Measurements from ENCODE around the gene SLX4IP.

The SLX4IP gene

DNA sequence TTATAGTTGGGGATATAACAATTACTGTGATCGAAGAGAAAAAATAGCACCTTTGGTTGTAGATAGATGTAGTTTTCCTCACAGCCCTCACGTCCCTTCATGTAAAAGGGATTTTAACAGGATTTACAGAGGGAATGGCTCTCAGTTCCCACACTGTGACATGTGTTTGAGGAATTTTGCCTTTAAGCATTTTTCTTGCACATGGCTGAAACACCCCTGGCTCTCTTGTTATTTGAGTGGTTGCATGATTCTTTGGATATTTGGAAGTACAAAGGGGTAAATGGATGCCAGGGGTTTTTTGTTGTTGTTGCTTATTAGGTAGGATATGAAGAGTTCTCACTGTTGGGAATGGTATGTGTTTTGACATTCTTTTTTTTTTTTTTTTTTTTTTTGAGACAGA lies 190.5 kb downstream of the SLX4IP start:
- Mint-ChIP-seq H3K9me3 (no peaks in the 10 kb centered on the region), H3K27ac (peak overlapping the region; percentile 66 to 82 (median 74)), H3K27me3 (ENCODE audit: low read depth) (no peaks in the 10 kb centered on the region), H3K4me1 (peaks cover 66% of the 10 kb centered on the region), H3K4me3 (no peak overlapping the region), H3K36me3 (ENCODE audit: low read depth) (peaks cover 8% of the 10 kb centered on the region)
- TF ChIP-seq, protein P1, sequence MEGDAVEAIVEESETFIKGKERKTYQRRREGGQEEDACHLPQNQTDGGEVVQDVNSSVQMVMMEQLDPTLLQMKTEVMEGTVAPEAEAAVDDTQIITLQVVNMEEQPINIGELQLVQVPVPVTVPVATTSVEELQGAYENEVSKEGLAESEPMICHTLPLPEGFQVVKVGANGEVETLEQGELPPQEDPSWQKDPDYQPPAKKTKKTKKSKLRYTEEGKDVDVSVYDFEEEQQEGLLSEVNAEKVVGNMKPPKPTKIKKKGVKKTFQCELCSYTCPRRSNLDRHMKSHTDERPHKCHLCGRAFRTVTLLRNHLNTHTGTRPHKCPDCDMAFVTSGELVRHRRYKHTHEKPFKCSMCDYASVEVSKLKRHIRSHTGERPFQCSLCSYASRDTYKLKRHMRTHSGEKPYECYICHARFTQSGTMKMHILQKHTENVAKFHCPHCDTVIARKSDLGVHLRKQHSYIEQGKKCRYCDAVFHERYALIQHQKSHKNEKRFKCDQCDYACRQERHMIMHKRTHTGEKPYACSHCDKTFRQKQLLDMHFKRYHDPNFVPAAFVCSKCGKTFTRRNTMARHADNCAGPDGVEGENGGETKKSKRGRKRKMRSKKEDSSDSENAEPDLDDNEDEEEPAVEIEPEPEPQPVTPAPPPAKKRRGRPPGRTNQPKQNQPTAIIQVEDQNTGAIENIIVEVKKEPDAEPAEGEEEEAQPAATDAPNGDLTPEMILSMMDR (IDR thresholded peaks at IDR 0.05; ENCODE audit: unreplicated experiment in 3 of 3) = no peak

DNA sequence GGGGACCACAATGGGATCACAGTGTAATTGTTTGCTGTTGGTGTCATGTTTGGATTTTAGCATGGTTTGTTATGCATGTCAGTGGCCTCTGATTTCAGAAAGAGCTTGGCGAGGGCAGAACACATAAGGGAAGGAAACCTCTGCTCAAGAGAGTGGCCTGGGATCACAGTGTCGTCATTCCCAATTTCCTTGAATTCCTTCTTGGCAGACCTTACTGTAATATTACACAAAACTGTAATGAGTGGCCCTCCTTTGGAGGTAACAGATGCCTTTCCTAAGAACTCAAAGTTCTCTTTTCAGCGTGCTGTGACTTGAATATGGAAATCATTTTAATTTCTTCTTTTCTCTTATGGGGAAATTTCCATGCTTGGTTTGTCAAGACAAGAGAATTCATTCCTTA lies 191.8 kb downstream of the SLX4IP start:
- Mint-ChIP-seq H3K4me1 (peaks cover 55% of the 10 kb centered on the region), H3K27ac (peak overlapping the region; percentile 7 to 76 (median 62)), H3K4me3 (no peak overlapping the region), H3K27me3 (ENCODE audit: low read depth) (no peaks in the 10 kb centered on the region), H3K9me3 (no peaks in the 10 kb centered on the region), H3K36me3 (ENCODE audit: low read depth) (peaks cover 8% of the 10 kb centered on the region)
- TF ChIP-seq, protein P1 (IDR thresholded peaks at IDR 0.05; ENCODE audit: unreplicated experiment in 3 of 3) = no peak

- Mint-ChIP-seq H3K4me1 (peaks cover 70% of the 10 kb centered on the region), H3K4me3 (peak overlapping the region; percentile 17 to 27 (median 27)), H3K27me3 (ENCODE audit: low read depth) (peaks cover 9% of the 10 kb centered on the region), H3K36me3 (ENCODE audit: low read depth) (no peaks in the 10 kb centered on the region), H3K27ac (peak overlapping the region; percentile 92 to 96 (median 95)), H3K9me3 (no peaks in the 10 kb centered on the region)
- TF ChIP-seq, protein P1 (IDR thresholded peaks at IDR 0.05; ENCODE audit: unreplicated experiment in 3 of 3) = no peak
Observed at GRCh38 chr20:10629946-10630650, 195.0 kb downstream of the SLX4IP start.

DNA sequence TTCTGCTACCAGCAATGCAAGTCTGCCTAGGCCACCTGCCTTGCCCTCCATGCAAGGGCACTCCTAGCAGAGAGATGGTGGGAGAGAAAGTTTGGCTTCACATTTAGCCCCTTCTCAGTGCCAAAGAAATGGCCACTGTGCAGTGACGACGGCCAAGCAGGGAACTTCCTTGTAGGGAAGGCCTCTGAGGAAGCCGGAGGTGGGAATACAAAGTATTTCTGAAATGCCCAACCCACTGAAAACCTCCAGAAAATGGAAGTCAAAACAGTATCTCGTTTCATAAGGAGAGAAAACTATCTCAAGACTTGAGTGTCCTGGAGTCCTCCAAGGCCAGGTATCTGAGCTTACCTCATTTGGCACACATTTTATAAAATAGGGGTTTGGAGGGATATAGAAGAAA lies 196.0 kb downstream of the SLX4IP start:
- peak overlapping the region; percentile 22 to 70 (median 48) for H3K27ac Mint-ChIP-seq
- no peaks in the 10 kb centered on the region for H3K9me3 Mint-ChIP-seq
- no peaks in the 10 kb centered on the region for H3K36me3 Mint-ChIP-seq (ENCODE audit: low read depth)
- no peak overlapping the region for H3K4me3 Mint-ChIP-seq
- TF ChIP-seq, protein P1 (IDR thresholded peaks at IDR 0.05; ENCODE audit: unreplicated experiment in 3 of 3) = no peak
- H3K27me3 Mint-ChIP-seq (ENCODE audit: low read depth) = peaks cover 9% of the 10 kb centered on the region
- peaks cover 73% of the 10 kb centered on the region for H3K4me1 Mint-ChIP-seq

GRCh38 chr20:10632721-10633509 lies 197.8 kb downstream of the SLX4IP start:
- Mint-ChIP-seq H3K27ac (peak overlapping the region; percentile 49 to 71 (median 66)), H3K4me3 (no peak overlapping the region), H3K4me1 (peaks cover 74% of the 10 kb centered on the region), H3K9me3 (no peaks in the 10 kb centered on the region), H3K27me3 (ENCODE audit: low read depth) (peaks cover 9% of the 10 kb centered on the region), H3K36me3 (ENCODE audit: low read depth) (peaks cover 10% of the 10 kb centered on the region)
- TF ChIP-seq, protein P1 (IDR thresholded peaks at IDR 0.05; ENCODE audit: unreplicated experiment in 3 of 3) = no peak
